HS-27A (cell line): ENCODE measurements around the gene SPATA12.
A peak's percentile ranks its signal among the peaks of the same experiment; 100 is the strongest.

Source experiments
- DNase-seq: peaks from one replicate; pipeline ENCODE4 v3.0.0-alpha.2; 2012; ENCODE audit warnings: low read depth, missing footprints

Gene SPATA12

DNA sequence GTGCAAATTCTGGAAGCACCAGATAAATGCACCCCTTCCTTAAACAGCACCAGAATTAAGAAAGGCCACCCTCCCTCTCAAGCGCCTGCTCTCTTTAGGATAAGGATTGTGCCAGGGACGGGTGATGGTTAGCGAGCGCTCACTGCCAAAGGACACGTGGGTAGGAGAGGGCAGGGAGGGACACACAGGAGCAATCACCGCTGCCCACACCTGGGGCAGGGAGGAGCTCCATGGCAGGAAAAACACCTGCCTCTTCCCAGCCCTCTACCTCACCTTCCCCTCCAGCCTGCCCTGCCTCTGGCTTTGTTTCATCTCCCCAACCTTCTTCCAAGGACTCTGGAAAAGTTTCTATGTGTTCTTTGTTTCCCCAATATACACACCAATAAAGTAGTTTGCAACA lies 7.3 kb upstream of the SPATA12 start:
- no peak for DNase-seq

DNA sequence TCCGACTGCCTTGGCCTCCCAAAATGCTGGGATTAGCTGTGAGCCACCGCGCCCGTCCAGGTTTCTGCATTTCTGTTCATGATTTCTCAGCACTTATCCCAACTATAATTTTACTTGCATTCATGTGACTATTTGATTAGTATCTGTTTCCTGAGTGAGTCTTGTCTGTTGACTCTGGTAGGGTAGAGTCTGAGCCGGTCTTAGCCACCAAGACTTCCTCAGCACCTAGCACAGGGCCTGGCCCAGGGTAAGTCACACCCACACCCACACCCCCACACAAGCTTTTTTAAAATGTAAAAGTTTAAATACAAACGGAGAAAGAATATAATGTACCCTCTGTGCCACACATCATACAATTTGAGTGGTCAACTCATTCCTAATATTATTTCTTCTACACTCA lies 3.1 kb upstream of the SPATA12 start:
- DNase-seq: no peak

DNA sequence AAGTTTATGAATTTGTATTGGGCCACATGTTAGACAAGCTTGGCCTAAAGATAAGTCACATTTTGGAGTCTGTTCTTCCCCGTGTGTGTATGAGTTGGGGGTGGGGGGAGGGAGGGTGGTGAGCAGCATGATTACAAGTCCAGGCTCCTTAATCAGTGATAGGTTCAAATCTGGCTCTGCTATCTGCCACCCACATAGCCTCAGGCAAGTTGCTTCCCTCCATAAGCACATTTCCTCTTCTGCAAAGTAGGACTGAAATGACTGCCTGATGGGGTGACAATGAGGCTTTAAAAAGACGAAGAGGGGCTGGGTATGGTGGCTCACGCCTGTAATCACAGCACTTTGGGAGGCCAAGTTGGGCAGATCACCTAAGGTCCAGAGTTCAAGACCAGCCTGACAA lies 1.1 kb upstream of the SPATA12 start:
- DNase-seq: no peak

- DNase-seq: no peak
These were observed 1.1 kb downstream of the SPATA12 start for GRCh38 chr3:57061556-57061955.

DNA sequence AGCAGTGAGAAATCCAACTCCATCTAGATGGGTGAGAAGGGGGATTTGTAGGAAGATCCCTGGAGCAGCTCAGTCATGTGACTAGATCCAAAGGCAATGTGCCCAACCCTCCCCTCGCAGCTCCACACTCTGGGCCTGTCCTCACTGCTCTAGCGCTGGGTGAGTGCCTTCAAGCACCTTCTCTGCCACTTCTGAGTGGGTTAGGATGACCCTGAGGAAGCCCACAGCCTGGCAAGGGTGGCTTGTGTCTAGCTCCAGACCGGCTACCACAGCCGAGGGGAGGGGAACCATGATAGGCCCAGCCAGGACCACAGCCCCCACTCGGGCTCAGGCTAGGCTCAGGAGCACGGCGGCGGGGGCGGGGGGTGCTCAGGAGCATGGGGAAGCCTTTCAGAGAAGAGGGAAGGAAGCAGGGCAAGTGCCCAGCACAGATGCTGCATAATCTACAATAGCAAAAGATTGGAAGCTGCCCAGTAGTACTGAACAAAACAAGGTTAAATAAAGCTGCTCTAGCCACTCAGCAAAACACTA lies 1.7 kb downstream of the SPATA12 start:
- DNase-seq: no peak

DNA sequence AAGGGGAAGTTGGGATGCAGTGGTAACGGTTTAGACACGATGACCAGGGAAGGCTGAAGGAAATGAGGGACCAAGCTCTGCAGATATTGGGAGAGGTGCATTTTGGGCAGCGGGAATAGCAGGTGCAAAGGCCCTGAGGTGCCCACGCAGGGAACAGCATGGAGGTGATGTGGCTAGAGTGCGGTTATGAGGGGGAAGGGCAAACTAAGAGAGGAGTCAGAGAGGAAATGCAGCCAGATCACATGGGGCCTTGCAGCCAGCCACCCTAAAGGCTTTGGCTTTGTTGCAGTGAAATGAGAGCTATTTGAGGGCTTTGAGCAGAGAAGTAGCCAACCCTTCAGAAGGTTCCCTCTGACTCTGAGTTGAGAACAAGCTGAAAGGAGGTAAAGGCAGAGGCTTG lies 2.6 kb downstream of the SPATA12 start:
- DNase-seq: no peak

DNA sequence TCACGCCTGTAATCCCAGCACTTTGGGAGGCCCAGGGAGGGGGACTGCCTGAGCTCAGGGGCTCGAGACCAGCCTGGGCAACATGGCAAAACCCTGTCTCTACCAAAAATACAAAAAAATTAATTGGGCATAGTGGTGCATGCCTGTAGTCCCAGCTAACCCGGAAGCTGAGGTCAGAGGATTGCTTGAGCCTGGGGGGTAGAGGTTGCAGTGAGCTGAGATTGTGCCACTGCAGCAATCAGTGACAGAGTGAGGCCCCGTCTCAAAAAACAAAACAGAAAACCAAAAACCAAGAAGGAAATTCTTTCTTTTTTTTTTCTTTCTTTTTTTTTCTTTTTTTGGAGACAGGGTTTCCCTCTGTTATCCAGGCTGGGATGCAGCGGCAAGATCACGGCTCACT lies 3.5 kb downstream of the SPATA12 start:
- no peak for DNase-seq

DNA sequence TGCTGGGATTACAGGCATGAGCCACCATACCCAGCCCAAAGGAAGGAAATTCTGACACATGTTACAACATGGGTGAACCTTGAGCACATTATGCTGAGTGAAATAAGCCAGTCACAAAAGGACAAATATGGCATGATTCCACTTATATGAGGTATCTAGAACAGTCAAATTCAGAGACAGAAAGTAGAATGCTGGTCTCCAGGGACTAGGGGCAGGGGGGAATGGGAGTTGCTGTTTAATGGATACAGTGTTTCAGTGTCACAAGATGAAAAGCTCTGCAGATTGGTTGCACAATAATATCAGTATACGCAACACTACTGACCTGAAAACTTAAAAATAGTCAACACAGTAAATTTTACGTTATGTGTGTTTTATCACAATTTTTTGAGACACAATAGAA lies 4.1 kb downstream of the SPATA12 start:
- DNase-seq: no peak

- DNase-seq: no peak
These were observed 5.1 kb downstream of the SPATA12 start for GRCh38 chr3:57065588-57065987.

DNA sequence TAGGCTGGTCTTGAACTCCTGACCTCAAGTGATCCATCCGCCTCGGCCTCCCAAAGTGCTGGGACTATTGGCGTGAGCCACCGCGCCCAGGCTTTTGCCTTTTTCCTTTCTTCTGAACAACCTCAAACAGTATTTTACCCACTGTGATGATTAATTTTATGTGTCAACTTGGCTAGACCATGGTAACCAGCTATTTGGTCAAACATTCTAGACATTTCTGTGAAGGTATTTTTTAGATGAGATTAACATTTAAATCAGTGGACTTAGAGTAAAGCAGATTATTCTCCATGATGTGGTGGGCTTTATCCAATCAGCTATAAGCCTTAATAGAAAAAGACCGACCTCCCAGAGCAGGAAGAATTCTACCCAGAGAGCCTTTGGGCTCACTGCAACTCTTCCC lies 6.0 kb downstream of the SPATA12 start:
- no peak for DNase-seq

GRCh38 chr3:57068437-57069089 lies 8.1 kb downstream of the SPATA12 start:
- peak; percentile 47 for DNase-seq

- no peak for DNase-seq
These were observed 9.0 kb downstream of the SPATA12 start for GRCh38 chr3:57069503-57069902.

DNA sequence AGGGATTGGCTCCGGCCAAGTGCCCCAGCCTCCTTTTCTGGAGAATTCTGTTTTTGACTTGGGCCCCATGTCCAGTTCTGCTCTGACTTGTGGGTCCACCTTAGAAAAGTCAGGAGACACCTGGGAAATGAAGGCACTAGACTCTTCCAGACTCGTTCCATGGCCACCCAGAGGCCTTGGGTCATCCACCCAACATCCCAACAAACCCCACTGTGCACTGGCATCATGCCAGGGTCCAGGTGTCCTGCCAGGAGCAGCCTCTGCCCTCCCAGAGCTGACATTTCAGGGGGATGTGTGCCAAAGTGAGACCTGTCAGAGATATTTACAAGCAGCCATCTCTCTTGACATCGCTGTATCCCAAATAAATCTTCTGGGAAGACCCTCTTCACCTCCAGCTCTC lies 13.2 kb downstream of the SPATA12 start:
- DNase-seq: no peak

GRCh38 chr3:57074135-57074534 lies 13.7 kb downstream of the SPATA12 start:
- no peak for DNase-seq

GRCh38 chr3:57076422-57076951 lies 16.0 kb downstream of the SPATA12 start:
- DNase-seq: no peak

DNA sequence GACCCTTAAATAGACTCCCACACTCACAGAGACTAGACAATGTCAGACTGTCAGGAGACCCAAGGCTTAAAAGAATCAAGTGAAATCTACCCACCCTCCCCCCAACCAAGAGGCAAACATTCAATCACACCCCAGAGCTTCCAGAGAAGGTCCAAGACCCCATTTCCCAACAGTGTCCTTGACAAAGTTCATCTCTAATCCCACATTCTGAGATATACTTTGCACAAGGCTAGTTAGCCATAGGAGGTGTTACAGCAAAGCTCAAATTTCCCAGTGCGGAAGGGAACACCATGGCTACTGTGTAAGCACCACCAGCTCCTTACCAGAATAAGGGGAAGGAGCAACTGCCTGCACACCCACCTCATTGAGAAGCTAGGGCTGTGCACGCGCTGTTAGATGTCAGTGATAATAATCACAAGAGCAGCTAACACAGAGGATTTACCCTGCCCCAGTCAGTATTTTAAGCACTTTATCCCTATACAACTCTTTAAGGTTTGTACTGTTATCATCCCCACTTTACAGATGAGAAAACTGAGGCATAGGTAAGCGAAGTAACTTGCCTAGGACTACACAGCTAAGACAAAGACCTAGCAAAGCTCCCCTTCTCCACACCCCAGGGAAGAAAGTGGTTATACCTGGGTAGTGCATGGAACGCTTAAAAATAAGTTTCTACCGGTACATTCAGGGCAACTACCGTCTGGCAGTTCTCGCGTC lies 17.3 kb downstream of the SPATA12 start:
- no peak for DNase-seq

GRCh38 chr3:57078344-57078634 lies 17.8 kb downstream of the SPATA12 start:
- no peak for DNase-seq

DNA sequence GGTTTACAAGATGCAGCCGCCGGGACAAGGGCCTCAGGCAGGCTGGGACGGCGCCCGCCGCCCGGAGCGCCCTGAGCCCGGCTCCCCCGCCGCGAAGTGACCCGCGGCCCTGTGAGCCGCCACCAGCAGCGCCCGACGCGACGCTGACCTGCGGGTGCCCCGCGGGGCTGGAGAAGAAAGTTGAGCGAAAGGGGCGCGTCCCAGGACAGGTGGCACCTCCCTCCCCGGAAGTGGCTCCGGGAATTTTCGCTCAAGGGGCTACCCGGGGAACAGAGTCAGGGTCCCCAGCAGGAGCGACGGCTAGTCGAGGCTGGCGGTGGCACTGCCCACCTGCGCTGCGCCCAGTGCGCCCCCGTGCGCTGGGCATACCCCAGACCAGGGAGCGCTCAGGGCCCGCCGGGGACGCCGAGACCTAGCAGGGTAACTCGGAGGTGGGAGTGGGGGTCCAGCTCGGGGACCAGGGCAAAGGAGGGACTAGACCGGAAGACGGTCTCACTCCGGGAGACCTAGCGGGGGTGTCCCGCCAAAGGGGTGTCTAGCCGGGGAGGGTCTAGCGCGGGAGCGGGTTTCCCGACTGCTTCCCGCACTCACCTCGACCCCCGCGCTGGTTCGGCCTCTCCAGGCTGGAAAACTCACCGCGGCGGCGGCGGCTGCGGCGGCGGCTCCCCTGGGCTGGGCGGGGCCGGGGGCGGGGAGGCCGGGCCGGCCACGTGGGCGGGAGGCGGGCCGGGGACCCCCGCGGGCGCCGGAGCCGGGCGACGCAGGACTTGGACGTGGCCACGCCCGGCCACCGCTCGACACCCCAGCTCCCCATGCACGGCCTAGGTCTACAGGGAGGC lies 18.4 kb downstream of the SPATA12 start:
- no peak for DNase-seq

- DNase-seq: no peak
These were observed 19.0 kb downstream of the SPATA12 start for GRCh38 chr3:57079474-57079831.

DNA sequence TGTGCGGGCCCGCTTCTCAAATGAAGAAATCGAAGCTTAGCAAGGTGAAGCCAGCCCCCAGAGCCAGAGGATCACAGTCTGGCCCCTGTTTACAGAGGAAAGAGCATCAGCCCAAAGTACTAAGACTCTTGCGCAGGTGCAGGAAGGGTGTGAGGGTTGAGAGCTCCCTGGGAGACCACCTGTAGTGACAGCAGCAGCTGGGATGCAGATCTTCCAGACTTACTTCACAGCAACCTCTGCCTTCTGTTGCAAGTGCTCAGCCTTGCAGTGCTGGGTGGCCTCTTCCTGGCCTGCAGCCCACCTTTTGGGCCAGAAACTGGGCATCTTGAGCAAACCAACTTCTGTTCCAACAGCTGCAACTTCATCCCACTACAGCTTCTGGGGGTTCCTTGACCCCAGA lies 19.7 kb downstream of the SPATA12 start:
- DNase-seq: no peak

- no peak for DNase-seq
These were observed 20.7 kb downstream of the SPATA12 start for GRCh38 chr3:57081173-57081572.

GRCh38 chr3:57082481-57082880 lies 22.0 kb downstream of the SPATA12 start:
- no peak for DNase-seq
